Duodenal mucosa (tissue), 2 donors: ENCODE data around the gene CMTM8.

ENCODE experiments used
- H3K27ac ChIP-seq: one replicate; pipeline ENCODE4 v1.7.0; 2013; ENCODE audit warnings: low read depth, low read length
- H3K27me3 ChIP-seq, 2 donors: one replicate each; pipeline ENCODE4 v1.7.0; 2013; ENCODE audit warnings: low read length in 2 of 2, control low read depth in 1 of 2; ENCODE audit not compliant: insufficient read depth in 2 of 2, control insufficient read depth in 1 of 2
- H3K36me3 ChIP-seq, 2 donors: one replicate each; pipeline ENCODE4 v1.7.0; 2013; ENCODE audit warnings: low read length in 2 of 2, control low read depth in 1 of 2; ENCODE audit not compliant: insufficient read depth in 2 of 2, control insufficient read depth in 1 of 2
- H3K4me1 ChIP-seq, 2 donors: one replicate each; pipeline ENCODE4 v1.7.0; 2013; ENCODE audit warnings: low read length in 2 of 2, control low read depth in 1 of 2; ENCODE audit not compliant: insufficient read depth in 2 of 2, control insufficient read depth in 1 of 2
- H3K4me3 ChIP-seq, 2 donors: one replicate each; pipeline ENCODE4 v1.7.0; 2013; ENCODE audit warnings: low read length in 2 of 2, low read depth in 1 of 2
- H3K9ac ChIP-seq, 2 donors: one replicate each; pipeline ENCODE4 v1.7.0; 2013; ENCODE audit warnings: low read length in 2 of 2, low read depth in 1 of 2
- H3K9me3 ChIP-seq, 2 donors: one replicate each; pipeline ENCODE4 v1.7.0; 2013; ENCODE audit warnings: low read length in 2 of 2, control low read depth in 1 of 2; ENCODE audit not compliant: control insufficient read depth in 1 of 2

CMTM8 gene

GRCh38 chr3:32262201-32262600, 23.7 kb downstream of the CMTM8 start:
- H3K27ac ChIP-seq: no peak overlapping the region
- no peak overlapping the region for H3K4me3 ChIP-seq
- no peaks in the 10 kb centered on the region for H3K27me3 ChIP-seq
- H3K4me1 ChIP-seq: no peaks in the 10 kb centered on the region
- H3K9ac ChIP-seq: no peak overlapping the region
- no peaks in the 10 kb centered on the region for H3K9me3 ChIP-seq
- peaks cover 0 to 6% of the 10 kb centered on the region in 2 donors for H3K36me3 ChIP-seq

- no peak overlapping the region for H3K27ac ChIP-seq
- H3K4me1 ChIP-seq: peaks cover 0 to 4% of the 10 kb centered on the region in 2 donors
- H3K9me3 ChIP-seq: no peaks in the 10 kb centered on the region
- H3K9ac ChIP-seq: no peak overlapping the region
- no peaks in the 10 kb centered on the region for H3K36me3 ChIP-seq
- H3K27me3 ChIP-seq: no peaks in the 10 kb centered on the region
- no peak overlapping the region for H3K4me3 ChIP-seq
Observed at GRCh38 chr3:32274306-32274705, 35.8 kb downstream of the CMTM8 start.

GRCh38 chr3:32275506-32275905, 37.0 kb downstream of the CMTM8 start:
- Histone ChIP-seq H3K9ac (no peak overlapping the region), H3K4me1 (peaks cover 0 to 4% of the 10 kb centered on the region in 2 donors), H3K27me3 (no peaks in the 10 kb centered on the region), H3K4me3 (no peak overlapping the region), H3K36me3 (no peaks in the 10 kb centered on the region), H3K9me3 (no peaks in the 10 kb centered on the region), H3K27ac (no peak overlapping the region)

- H3K27me3 ChIP-seq: no peaks in the 10 kb centered on the region
- no peak overlapping the region for H3K4me3 ChIP-seq
- H3K9ac ChIP-seq: no peak overlapping the region
- no peaks in the 10 kb centered on the region for H3K36me3 ChIP-seq
- no peaks in the 10 kb centered on the region for H3K9me3 ChIP-seq
- peaks cover 0 to 4% of the 10 kb centered on the region in 2 donors for H3K4me1 ChIP-seq
- no peak overlapping the region for H3K27ac ChIP-seq
Observed at GRCh38 chr3:32276279-32276841, 37.9 kb downstream of the CMTM8 start.

GRCh38 chr3:32278714-32279113, 40.2 kb downstream of the CMTM8 start:
- no peaks in the 10 kb centered on the region for H3K9me3 ChIP-seq

GRCh38 chr3:32280262-32280910, 41.9 kb downstream of the CMTM8 start:
- Histone ChIP-seq H3K27ac (no peak overlapping the region), H3K36me3 (no peaks in the 10 kb centered on the region), H3K4me1 (peaks cover 7 to 13% of the 10 kb centered on the region in 2 donors), H3K9me3 (no peaks in the 10 kb centered on the region), H3K4me3 (no peak overlapping the region), H3K27me3 (no peaks in the 10 kb centered on the region), H3K9ac (no peak overlapping the region)

More at GRCh38 chr3:32278714-32279113, 40.2 kb downstream of the CMTM8 start:
- no peaks in the 10 kb centered on the region for H3K36me3 ChIP-seq
- no peak overlapping the region for H3K9ac ChIP-seq
- H3K27me3 ChIP-seq: no peaks in the 10 kb centered on the region
- no peak overlapping the region for H3K4me3 ChIP-seq
- peaks cover 0 to 4% of the 10 kb centered on the region in 2 donors for H3K4me1 ChIP-seq
- H3K27ac ChIP-seq: no peak overlapping the region

GRCh38 chr3:32281570-32282106, 43.2 kb downstream of the CMTM8 start:
- Histone ChIP-seq H3K4me1 (peaks cover 7 to 9% of the 10 kb centered on the region in 2 donors), H3K9ac (no peak overlapping the region), H3K27me3 (no peaks in the 10 kb centered on the region), H3K36me3 (no peaks in the 10 kb centered on the region), H3K27ac (no peak overlapping the region), H3K9me3 (no peaks in the 10 kb centered on the region), H3K4me3 (no peak overlapping the region)

GRCh38 chr3:32282578-32283154, 44.2 kb downstream of the CMTM8 start:
- no peaks in the 10 kb centered on the region for H3K9me3 ChIP-seq
- H3K27ac ChIP-seq: no peak overlapping the region
- H3K4me3 ChIP-seq: no peak overlapping the region
- H3K27me3 ChIP-seq: no peaks in the 10 kb centered on the region
- peaks cover 7 to 9% of the 10 kb centered on the region in 2 donors for H3K4me1 ChIP-seq
- H3K9ac ChIP-seq: no peak overlapping the region
- H3K36me3 ChIP-seq: no peaks in the 10 kb centered on the region

GRCh38 chr3:32283304-32283703, 44.8 kb downstream of the CMTM8 start:
- Histone ChIP-seq H3K4me1 (peaks cover 7 to 9% of the 10 kb centered on the region in 2 donors), H3K27ac (no peak overlapping the region), H3K27me3 (no peaks in the 10 kb centered on the region), H3K36me3 (no peaks in the 10 kb centered on the region), H3K9ac (no peak overlapping the region), H3K4me3 (no peak overlapping the region), H3K9me3 (no peaks in the 10 kb centered on the region)

- Histone ChIP-seq H3K4me1 (peaks cover 7 to 9% of the 10 kb centered on the region in 2 donors), H3K9me3 (no peaks in the 10 kb centered on the region), H3K27ac (no peak overlapping the region), H3K27me3 (no peaks in the 10 kb centered on the region), H3K36me3 (no peaks in the 10 kb centered on the region), H3K4me3 (no peak overlapping the region), H3K9ac (no peak overlapping the region)
Observed at GRCh38 chr3:32284443-32285212, 46.1 kb downstream of the CMTM8 start.
